Measurements from ENCODE around the gene FNBP1L.

GRCh38 chr1:93426181-93426580, 21.7 kb upstream of the FNBP1L start:
- TF ChIP-seq CTCF (conservative IDR thresholded peaks at IDR 0.05 in 1 of 2, IDR thresholded peaks at IDR 0.05 in 1 of 2; ENCODE audit: extremely low read depth in 1 of 2, insufficient read depth in 1 of 2, low read depth in 1 of 2, low read length in 2 of 2) (no peak), EZH2 (IDR thresholded peaks at IDR 0.05; ENCODE audit: borderline replicate concordance, low read length) (no peak)
